Cardiac septum (tissue), 1 donor: ENCODE results near the gene TAF8. TPM values are rescaled to one million over a fixed set of nuclear protein-coding genes. Genes with fewer than 3 reads are reported as not detected.
"Not testable (repeated sequence)": the region's sequence is repeated elsewhere in the genome, so short reads cannot be mapped to it uniquely, and the experiment has no call there.

Source experiments
- DNase-seq: peaks from one replicate; pipeline ENCODE4 v3.0.0-alpha.2; 2020; ENCODE audit warnings: low spot score
- intact Hi-C: fragments of 100-400 bp; cut with DNase I; formaldehyde crosslinking; loops from one replicate; pipeline ENCODE4 v1.14.0; 2022
- long read RNA-seq: library from polyadenylated mRNA; unstranded; transcript quantifications from one replicate; pipeline ENCODE4 v2.0.0, GENCODE V29; 2021
- total RNA-seq: library from RNA; stranded (reverse); fragmentation: NEBNext Ultra II Directional; extraction: Animal tissue kit (Norgen Biotek cat#: 25700); gene quantifications from one replicate; pipeline ENCODE4 v1.2.1, GENCODE V29; 2021
- donor health status: DM: no; HTN: no; CAD: no.

The TAF8 gene
- 22.3 TPM for total RNA-seq
- long read RNA-seq, full-length matches to known transcripts = 2 of 13 reads
- long read RNA-seq, partial matches to known transcripts = 0 of 13 reads
- long read RNA-seq, other reads (novel, unspliced or antisense) = 11 of 13 reads

DNA sequence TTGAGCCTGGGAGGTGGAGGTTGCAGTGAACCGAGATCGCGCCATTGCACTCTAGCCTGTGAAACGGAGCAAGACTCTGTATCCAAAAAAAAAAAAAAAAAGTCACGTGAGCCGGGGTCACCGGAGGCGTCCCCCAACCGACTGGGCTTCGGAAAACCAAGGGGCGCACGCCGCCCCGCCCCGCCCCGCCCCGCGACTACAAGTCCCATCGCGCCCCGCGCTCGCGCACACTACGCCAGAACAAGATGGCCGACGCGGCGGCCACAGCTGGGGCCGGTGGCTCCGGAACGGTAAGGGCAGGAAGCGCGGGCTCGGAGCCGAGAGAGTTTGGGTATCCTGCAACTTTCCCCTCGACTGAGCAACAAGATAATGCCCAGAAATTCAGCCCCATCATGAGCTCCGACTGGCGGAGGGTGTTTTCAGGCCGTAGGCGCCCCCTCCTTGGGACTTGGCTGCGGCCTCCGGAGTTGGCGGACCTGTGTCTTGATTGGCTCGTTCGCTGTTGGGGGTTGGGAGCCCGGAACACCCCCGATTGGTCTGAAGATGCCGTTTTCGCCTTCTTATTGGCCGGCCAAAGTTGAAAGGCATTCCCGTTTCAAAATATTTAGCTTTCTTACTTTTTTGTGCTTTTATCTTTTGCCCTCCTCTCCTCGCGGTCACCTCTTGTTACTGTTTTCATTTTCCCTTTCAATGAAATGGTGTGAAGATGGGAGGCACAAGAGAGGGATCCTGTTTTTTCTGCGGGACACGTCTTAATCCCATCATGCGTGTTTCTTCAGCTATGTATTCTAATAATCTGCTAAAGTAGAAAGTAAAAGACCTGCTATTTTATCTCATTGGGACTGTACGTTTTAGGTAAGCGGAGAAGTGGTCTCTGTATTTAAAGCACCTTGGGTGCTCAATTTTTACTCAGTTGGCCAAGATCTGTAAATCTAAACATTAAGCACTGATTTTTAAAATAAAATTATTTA, at the start of gene TAF8:
Gene TAF8, plus strand, starts transcription at position 228 of the 971 bp plus-strand sequence. Its CDS starts 18 bp downstream, at position 246.
- DNase-seq = peak; percentile 95
- intact Hi-C loops = loop anchor here (1.0 kb wide), 1 partner anchor 263 kb away; the partner anchor contains the start of gene TOMM6

DNA sequence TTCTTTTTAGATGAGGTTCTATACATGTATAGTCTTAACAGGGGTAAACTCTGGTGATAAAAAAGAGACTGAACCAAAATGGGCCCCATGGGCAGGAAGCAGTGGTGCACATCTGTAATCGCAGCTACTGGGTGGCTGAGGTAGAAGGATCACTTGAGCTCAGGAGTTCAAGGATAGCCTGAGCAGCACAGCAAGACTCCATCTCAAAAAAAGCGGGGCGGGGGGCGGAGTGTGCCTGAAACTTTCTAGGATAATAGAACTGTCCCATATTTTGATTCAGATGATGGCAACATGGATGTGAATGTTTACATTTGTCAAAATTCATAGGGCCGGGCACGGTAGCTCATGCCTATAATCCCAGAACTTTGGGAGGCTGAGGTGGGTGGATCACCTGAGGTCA, 48.8 kb upstream of the TAF8 start:
- DNase-seq = no peak
- intact Hi-C loops = no loop called here

DNA sequence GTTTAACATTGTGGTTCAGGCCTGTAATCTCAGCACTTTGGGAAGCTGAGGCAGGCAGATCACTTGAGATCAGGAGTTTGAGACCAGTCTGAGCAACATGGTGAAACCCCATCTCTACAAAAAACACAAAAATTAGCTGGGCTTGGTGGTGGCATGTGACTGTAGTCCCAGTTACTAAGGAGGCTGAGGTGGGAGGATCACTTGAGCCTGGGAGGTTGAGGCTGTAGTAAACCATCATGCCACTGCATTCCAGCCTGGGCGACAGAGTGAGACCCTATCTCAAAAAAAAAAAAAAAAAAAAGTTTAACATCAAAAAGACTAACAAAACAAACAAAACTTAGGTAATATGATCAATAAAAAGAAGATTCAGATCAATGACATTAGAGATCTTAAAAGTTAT, 46.7 kb upstream of the TAF8 start:
- DNase-seq, intact Hi-C loops: not testable (repeated sequence)

GRCh38 chr6:42007286-42008137, 42.8 kb upstream of the TAF8 start:
- peak; percentile 69 for DNase-seq
- intact Hi-C loops = no loop called here

DNA sequence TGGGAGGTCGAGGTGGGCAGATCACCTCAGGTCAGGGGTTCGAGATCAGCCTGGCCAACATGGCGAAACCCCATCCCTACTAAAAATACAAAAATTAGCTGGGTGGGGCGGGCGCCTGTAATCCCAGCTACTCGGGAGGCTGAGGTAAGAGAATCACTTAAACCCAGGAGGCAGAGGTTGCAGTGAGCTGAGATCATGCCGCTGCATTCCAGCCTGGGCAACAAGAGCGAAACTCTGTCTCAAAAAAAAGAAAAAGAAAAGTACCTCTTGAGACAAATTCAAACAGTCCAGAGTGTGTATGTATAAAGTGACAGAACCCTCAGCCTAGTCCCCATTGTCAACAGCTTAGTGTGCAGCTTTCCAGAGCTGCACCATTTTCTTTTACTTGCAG, 42.2 kb upstream of the TAF8 start:
- intact Hi-C loops = not testable (repeated sequence)

DNA sequence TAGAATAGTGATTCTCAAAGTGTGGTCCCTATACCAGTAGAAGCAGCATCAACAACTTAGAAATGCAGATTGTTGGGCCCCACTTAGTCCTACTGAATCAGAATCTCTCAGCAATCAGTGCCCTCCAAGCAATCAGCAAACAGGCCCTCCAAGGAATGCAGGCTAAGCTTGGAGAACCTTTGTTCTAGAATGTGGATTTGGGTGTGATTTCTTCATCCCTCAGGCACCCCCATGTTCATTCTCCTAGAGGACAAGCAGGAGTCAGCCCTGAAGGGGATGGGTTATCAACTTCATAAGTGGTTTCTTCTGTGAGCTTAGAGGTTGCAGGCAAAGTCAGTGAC, 40.5 kb upstream of the TAF8 start:
- no peak for DNase-seq
- intact Hi-C loops = no loop called here

More for the DNA sequence above, 42.2 kb upstream of the TAF8 start:
- DNase-seq = peak; percentile 5

DNA sequence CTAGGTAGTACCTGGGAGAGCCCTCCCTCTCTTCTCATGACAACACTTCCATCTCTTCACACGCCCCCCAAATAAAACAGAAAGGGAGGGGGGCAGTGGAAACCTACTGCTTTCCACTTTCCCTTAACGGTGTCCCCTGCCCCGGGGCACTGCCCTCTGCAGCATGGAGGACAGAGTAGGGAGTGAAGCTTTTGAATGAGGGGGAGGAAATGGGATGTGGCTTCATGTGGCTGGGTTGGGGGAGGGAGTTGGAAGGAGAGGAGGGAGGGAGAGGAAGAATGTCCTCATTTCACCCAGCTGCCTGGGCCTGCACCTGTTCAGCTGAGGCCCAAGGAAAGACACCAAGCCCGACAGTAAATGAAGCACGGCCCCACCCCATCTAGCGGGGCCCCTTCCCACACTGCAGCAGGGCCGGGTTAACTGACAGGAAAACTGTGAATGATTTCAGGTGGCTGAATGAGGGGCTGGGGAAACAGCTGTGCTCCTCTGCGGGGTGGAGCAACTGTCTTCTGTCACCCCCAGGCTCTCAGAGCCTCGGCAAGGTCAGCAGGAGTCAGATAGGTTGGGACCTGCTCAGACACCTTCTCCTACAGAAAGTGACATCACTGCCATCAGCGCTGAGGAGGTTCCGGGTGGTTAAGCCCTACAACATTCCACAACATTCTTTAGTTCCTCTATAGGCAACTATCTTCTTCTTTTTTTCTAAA, 40.0 kb upstream of the TAF8 start:
- DNase-seq = peak; percentile 64
- intact Hi-C loops = no loop called here

DNA sequence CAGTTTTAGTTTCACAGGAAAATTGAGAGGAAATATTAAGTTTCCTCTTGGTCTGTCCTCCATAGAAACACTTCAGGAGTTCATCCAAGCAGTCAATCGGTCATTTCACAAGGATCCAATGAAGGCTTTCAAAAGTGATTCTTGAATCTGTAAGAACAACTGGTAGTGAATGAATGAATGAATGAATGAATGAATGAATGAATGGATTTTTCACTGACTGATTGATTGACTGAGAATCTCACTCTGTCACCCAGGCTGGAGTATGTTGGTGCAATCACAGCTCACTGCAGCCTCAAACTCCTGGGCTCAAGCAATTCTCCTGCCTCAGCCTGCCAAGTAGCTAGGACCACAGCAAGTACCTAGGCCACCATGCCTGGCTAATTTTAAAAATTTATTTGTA, 39.4 kb upstream of the TAF8 start:
- intact Hi-C loops = no loop called here
- no peak for DNase-seq

DNA sequence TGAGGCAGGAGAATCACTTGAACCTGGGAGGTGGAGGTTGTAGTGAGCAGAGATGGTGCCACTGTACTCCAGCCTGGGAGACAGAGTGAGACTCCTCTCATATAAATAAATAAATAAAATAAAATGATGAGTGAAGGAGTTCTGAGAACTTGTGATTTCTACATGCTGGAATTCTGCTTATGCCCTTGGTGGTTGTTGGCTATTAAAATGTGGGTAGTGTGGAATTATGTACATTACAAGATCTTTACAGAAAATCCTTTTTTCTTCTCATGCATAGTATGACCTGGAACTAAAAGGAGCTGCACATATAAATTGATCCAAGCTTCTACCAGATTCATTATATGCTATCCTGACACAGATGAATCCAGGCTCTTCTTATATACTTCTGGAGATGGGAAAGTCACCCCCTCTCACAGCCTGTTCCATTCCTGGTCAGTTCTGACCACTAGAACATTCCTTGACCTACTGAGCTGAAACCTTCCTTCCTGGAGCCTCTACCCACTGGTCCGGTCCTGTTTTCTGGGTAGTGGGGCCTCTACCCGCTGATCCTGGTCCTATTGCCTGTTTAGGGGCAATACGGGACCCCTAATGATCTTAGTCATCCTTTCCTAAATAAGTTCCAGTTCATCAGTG, 37.7 kb upstream of the TAF8 start:
- intact Hi-C loops = no loop called here
- peak; percentile 26 for DNase-seq

DNA sequence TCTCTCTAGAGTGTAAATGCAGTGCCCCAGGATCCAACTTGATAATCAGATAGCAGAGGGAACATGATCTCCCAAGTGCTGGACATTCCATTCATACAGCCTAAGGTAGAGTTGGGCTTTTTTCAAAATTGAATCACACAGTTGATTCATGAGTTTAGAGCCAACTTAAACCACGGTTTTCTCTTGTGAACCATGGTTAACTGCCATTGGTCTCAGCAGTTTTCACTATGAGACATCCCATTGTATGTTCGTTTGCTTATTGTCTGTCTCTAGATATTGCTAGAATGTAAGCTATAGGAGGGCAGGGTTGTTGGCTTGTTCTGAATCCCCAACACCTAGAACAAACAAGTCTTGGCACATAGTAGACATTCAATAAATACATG, 37.2 kb upstream of the TAF8 start:
- intact Hi-C loops = no loop called here
- no peak for DNase-seq

- DNase-seq = no peak
- intact Hi-C loops = no loop called here
These were observed 33.2 kb upstream of the TAF8 start for GRCh38 chr6:42017021-42017643.

DNA sequence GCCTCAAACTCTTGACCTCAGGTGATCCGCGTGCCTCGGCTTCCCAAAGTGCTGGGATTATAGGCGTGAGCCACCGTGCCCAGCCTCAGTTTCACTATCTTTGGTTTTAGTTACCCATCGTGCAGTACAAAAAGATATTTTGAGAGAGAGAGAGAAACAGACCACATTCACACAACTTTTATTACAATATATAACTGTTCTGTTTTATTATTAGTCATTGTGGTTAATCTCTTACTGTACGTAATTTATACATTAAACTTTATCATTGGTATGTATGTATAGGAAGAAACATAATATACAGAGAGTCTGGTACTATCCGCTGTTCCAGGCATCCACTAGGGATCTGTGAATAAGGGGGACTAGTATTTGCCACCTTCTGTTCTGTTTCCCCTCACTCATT, 29.4 kb upstream of the TAF8 start:
- DNase-seq = no peak
- intact Hi-C loops = no loop called here

GRCh38 chr6:42021847-42022754, 28.2 kb upstream of the TAF8 start:
- intact Hi-C loops = no loop called here
- no peak for DNase-seq

DNA sequence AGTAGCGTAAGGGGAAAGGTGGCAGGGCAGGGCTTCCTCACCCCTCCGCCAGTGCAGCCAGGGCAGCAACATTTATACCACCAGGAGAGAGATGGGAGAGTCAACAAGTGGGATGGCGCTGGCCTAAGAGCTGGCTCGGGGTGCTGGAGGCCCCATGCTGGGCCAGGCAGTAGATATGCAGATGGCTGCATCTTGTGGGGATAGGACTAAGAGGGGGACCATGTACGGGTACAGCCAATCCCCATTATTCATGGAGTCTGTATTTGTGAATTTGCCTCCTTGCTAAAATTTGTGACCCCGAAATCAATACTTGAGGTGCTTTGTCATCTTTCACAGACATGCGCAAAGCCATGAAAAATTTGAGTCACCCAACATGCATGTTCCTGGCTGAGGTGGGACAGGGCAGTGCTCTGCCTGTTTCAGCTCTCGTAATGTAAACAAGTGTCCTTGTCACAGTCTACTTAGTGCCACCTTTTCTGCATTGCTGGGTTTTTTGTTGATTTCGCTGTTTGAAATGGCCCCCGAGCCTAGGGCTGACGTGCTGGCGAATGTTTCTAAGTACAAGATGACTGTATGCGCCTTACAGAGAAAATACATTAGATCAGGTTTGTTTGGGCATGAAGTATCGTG, 27.5 kb upstream of the TAF8 start:
- intact Hi-C loops = no loop called here
- DNase-seq = no peak

GRCh38 chr6:42025066-42025844, 25.1 kb upstream of the TAF8 start:
- intact Hi-C loops = no loop called here
- no peak for DNase-seq

DNA sequence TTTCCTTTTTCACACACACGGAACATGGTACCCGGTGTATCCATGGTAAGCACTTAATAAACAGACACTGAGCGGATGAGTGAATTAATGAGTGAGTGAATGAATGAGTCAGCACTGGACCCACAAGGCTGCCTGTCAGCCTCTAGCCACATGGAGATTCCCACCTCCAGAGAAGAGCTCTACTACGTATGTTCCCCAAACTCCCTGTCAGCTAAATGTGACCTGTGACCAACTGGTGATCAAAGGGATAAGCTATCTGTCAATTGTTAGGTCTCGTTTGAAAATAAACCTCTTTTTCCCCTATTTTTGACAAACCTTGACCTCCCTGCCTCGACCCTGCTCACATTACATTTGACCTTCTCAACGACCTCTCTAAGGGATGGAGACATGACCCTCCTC, 24.5 kb upstream of the TAF8 start:
- intact Hi-C loops = no loop called here
- DNase-seq = no peak

- intact Hi-C loops = no loop called here
- DNase-seq = no peak
These were observed 23.8 kb upstream of the TAF8 start for GRCh38 chr6:42026540-42026939.
